Activated T-cell treated with anti-CD3 and anti-CD28 coated beads, Interleukin-2, amount 50 U/mL, for 72 hours (primary cell): Measurements from ENCODE around the gene MPND. TPM values are rescaled to one million over a fixed set of nuclear protein-coding genes. Genes with fewer than 3 reads are reported as not detected.

ENCODE experiments used
- ATAC-seq, 2 donors: fragments of 150-1000 bp; cut with Tn5 transposase; replicated peaks in 1 of 2; 2 replicates each; pipeline ENCODE4 v1.10.0; 2021; ENCODE audit warnings: moderate library complexity in 2 of 2, mild to moderate bottlenecking in 1 of 2
- DNase-seq, 2 donors: peaks; one replicate each; pipeline ENCODE4 v3.0.0; 2021 to 2022; ENCODE audit warnings: mixed read lengths in 1 of 2
- H3K27ac Mint-ChIP-seq: one replicate; pipeline ENCODE4 v1.8.0; 2022; ENCODE audit warnings: mild to moderate bottlenecking, moderate library complexity, mixed read lengths
- H3K27me3 Mint-ChIP-seq: one replicate; pipeline ENCODE4 v1.8.0; 2022; ENCODE audit warnings: low read depth, mixed read lengths
- H3K36me3 Mint-ChIP-seq, 2 donors: one replicate each; pipeline ENCODE4 v1.8.0; 2022; ENCODE audit warnings: mixed read lengths in 2 of 2, mild to moderate bottlenecking in 1 of 2; ENCODE audit not compliant: insufficient read depth in 2 of 2
- H3K4me1 Mint-ChIP-seq: one replicate; pipeline ENCODE4 v1.8.0; 2022; ENCODE audit warnings: low read depth, mixed read lengths
- H3K4me3 Mint-ChIP-seq, 2 donors: one replicate each; pipeline ENCODE4 v1.8.0; 2022; ENCODE audit warnings: mild to moderate bottlenecking in 2 of 2, mixed read lengths in 2 of 2, moderate library complexity in 2 of 2
- H3K9me3 Mint-ChIP-seq, 2 donors: one replicate each; pipeline ENCODE4 v1.8.0; 2022; ENCODE audit warnings: mixed read lengths in 2 of 2
- total RNA-seq, 2 donors: library from RNA; stranded (reverse); gene quantifications; one replicate each; pipeline ENCODE4 v1.2.3, GENCODE V29; 2022

MPND gene
- total RNA-seq, 2 donors from 2014 or later = 9.7 to 10.3 TPM

DNA sequence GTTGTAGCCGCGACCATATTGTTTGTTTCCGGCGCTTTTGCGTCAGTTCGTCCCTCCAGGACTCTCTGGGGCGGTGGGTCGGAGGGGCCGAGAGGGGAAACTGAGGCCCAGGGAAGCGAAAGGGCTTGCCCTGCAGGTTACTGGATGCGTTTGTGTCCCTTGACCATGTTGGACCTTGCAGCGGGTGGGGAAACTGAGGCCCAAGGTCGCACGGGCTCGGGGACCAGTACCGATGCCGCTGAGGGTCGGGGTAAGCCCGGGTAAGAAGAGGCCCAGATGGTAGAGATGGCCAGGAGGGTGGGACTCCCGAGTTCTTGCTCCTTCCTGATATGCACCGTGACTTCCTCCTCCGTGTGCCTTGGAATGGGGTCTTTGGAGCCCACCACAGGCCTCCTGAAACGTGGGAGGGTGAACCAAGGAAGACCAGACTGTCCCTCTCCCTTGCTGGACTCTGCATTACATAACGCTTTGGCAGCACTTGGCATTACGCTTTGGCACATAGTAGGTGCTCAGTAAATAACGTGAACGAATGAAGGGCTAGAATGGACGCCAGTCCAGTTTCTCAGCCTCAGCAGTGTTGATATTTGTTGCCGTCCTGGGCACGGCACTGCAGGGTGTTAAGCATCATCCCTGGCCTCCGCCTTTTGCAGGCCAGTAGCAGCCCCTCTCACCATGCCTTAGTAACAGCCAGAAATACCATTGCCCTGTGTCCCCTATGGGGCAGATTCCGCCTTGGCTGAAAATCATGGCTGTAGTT is 59.8 kb downstream of the MPND start:
- H3K4me3 Mint-ChIP-seq = peak overlapping the region; percentile 87 to 93
- peaks cover 65% of the 10 kb centered on the region for H3K4me1 Mint-ChIP-seq
- DNase-seq = peak in 1 of 2 donors; percentile 22
- peaks cover 7 to 9% of the 10 kb centered on the region in 2 donors for H3K36me3 Mint-ChIP-seq
- no peak for ATAC-seq
- H3K27me3 Mint-ChIP-seq = no peaks in the 10 kb centered on the region
- H3K9me3 Mint-ChIP-seq = peaks cover 0 to 1% of the 10 kb centered on the region in 2 donors
- H3K27ac Mint-ChIP-seq = peak overlapping the region; percentile 83

DNA sequence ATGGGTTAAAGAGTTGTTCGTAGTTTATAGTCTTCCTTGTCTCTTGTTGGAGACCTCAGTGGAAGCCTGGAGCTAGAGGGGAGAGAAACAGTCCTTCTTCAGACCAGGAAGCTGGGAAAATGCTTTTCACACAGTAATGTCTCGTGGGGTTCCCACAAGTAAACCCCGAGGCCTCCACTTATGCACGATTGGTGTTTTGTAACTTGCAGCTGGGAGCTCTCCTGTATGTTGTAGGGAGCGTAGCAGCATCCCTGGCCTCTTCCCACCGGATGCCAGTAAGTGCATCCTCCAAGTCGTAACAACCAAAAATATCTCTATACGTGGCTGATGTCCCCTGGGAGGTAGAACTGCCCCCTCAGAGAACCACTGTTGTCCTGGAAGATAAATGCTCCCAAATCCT is 62.6 kb downstream of the MPND start:
- Mint-ChIP-seq H3K4me1 (peaks cover 56% of the 10 kb centered on the region), H3K36me3 (peaks cover 9 to 21% of the 10 kb centered on the region in 2 donors)

DNA sequence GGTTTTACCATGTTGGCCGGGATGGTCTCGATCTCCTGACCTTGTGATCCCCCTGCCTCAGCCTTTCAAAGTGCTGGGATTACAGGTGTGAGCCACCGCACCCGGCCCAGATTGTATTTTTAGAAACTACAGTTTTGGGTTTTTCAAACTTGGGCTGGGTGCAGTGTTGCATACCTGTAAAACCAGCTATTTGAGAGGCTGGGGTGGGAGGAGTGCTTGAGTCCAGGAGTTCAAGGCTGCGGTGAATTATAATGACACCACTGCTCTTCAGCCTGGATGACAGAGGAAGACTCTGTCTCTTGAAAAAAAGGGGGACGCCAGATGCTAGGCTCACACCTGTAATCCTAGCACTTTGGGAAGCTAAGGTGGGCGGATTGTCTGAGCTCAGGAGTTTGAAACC is 63.3 kb downstream of the MPND start:
- H3K9me3 Mint-ChIP-seq = no peaks in the 10 kb centered on the region
- H3K36me3 Mint-ChIP-seq = peaks cover 9 to 24% of the 10 kb centered on the region in 2 donors
- no peak overlapping the region for H3K4me3 Mint-ChIP-seq
- no peaks in the 10 kb centered on the region for H3K27me3 Mint-ChIP-seq
- no peak overlapping the region for H3K27ac Mint-ChIP-seq
- DNase-seq = no peak
- peaks cover 50% of the 10 kb centered on the region for H3K4me1 Mint-ChIP-seq
- no peak for ATAC-seq

More for the DNA sequence above, 62.6 kb downstream of the MPND start:
- Mint-ChIP-seq H3K4me3 (no peak overlapping the region), H3K27ac (no peak overlapping the region), H3K9me3 (peaks cover 0 to 1% of the 10 kb centered on the region in 2 donors), H3K27me3 (no peaks in the 10 kb centered on the region)
- no peak for ATAC-seq
- DNase-seq = no peak

GRCh38 chr19:4409123-4409933 is 66.0 kb downstream of the MPND start:
- ATAC-seq = peak in 1 of 2 donors; percentile 29
- peaks cover 29% of the 10 kb centered on the region for H3K4me1 Mint-ChIP-seq
- peaks cover 8 to 40% of the 10 kb centered on the region in 2 donors for H3K36me3 Mint-ChIP-seq
- no peak overlapping the region for H3K4me3 Mint-ChIP-seq
- H3K27me3 Mint-ChIP-seq = no peaks in the 10 kb centered on the region
- no peak overlapping the region for H3K27ac Mint-ChIP-seq
- H3K9me3 Mint-ChIP-seq = no peaks in the 10 kb centered on the region
- no peak for DNase-seq

Other genes starting within 250 kb of the MPND start
- 100 to 1,000 TPM; 144 to 157 TPM for gene MAP2K2, start 219.4 kb upstream of the MPND start, total RNA-seq
- under 1 TPM in 1 of 2 donors, not detected in 1; 0.10 TPM for gene CREB3L3, start 189.9 kb upstream of the MPND start, total RNA-seq
- gene SIRT6, start 161.0 kb upstream of the MPND start, total RNA-seq = 10 to 100 TPM; 44.1 to 45.9 TPM
- 1 to 10 TPM; 2.8 to 4.1 TPM for gene ANKRD24, start 160.9 kb upstream of the MPND start, total RNA-seq
- gene EBI3, start 114.0 kb upstream of the MPND start, total RNA-seq = 10 to 100 TPM; 21.8 to 29.9 TPM
- 10 to 100 TPM; 27.3 to 32.7 TPM for gene YJU2, start 96.5 kb upstream of the MPND start, total RNA-seq
- gene SHD, start 64.3 kb upstream of the MPND start, total RNA-seq = not detected
- 10 to 100 TPM; 19.8 to 29.1 TPM for gene TMIGD2, start 41.2 kb upstream of the MPND start, total RNA-seq
- gene FSD1, start 39.0 kb upstream of the MPND start, total RNA-seq = 10 to 100 TPM; 17.1 to 22.8 TPM
- gene STAP2, start 4.7 kb upstream of the MPND start, total RNA-seq = 10 to 100 TPM in 1 of 2 donors, 1 to 10 TPM in 1; 8.3 to 10.0 TPM
- gene SH3GL1, start 57.0 kb downstream of the MPND start, total RNA-seq = 10 to 100 TPM; 40.6 TPM
- gene CHAF1A, start 59.1 kb downstream of the MPND start, total RNA-seq = 10 to 100 TPM; 74.0 to 79.7 TPM
- 10 to 100 TPM; 55.2 to 61.3 TPM for gene UBXN6, start 114.2 kb downstream of the MPND start, total RNA-seq
- gene HDGFL2, start 128.7 kb downstream of the MPND start, total RNA-seq = 10 to 100 TPM; 48.5 to 58.9 TPM
- under 1 TPM; 0.05 to 0.12 TPM for gene PLIN4, start 174.9 kb downstream of the MPND start, total RNA-seq
- gene PLIN5, start 191.7 kb downstream of the MPND start, total RNA-seq = under 1 TPM; 0.24 to 0.81 TPM
- gene LRG1, start 196.5 kb downstream of the MPND start, total RNA-seq = 1 to 10 TPM in 1 of 2 donors, under 1 TPM in 1; 0.67 to 2.3 TPM
- gene SEMA6B, start 216.1 kb downstream of the MPND start, total RNA-seq = under 1 TPM; 0.05 to 0.19 TPM